Measurements from ENCODE around the gene PLRG1. TPM values are rescaled to one million over a fixed set of nuclear protein-coding genes. Genes with fewer than 3 reads are reported as not detected.

Gene PLRG1
- polyA plus RNA-seq, 1 donor: 55.3 TPM

DNA sequence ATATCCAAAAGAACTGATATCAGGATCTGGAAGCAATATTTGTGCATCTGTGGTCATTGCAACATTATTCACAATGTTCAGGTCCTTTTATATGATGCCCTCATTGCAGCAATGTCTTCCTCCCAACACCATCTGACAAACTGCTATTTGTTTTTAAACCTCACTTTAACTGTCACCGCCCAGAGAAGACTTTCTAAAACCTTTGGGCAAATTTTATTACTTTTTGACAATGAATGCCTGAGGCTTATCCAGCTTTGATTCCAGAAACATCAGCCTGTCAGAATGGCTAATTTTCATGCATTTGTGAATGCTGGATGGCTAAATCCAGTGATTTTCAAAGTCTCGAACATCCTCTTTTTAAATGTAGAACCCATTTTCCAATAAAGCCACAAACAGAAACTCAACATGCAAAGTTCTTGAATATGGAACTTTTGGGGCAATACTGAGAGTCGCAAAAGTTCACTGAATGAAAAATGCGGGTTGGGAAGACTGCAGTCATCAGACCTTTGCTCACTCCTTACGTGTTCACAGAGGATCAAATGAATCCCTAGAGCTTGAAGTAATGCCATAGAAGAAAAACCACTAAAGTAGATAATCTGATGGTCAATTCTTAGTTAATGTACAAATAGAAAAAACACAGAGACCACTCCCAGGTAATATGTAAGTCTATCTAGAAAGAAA, 23.1 kb upstream of the PLRG1 start:
- DNase-seq: no peak

- no peak for DNase-seq
These were observed 19.4 kb upstream of the PLRG1 start for GRCh38 chr4:154569584-154569983.

- DNase-seq: no peak
These were observed 18.8 kb upstream of the PLRG1 start for GRCh38 chr4:154569028-154569427.

DNA sequence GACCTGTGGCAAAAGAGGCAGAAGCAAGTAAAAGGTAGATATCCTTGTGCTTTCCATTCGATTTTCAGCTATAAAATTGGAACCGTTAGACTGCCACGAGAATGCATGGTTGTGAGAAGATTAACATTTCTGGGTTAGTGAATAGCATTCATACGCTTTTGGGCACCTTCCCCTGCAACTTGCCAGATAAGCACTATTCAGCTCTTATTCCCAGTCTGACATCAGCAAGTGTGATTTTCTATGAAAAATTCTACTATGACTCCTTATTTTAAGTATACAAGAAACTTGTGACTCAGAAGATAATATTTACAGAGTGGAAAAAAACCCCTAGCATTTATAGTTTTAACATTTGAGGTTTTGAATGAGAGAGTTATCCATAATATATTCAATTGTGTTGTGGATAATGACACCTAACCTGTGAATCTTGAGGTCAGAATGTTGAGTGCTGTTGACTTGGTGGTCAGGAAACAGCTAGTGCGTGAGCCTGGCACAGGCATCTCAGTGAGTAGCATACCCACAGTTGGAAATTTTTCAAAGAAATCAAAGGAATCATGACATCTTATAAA, 16.5 kb upstream of the PLRG1 start:
- no peak for DNase-seq

- no peak for DNase-seq
These were observed 15.5 kb upstream of the PLRG1 start for GRCh38 chr4:154565704-154566103.

DNA sequence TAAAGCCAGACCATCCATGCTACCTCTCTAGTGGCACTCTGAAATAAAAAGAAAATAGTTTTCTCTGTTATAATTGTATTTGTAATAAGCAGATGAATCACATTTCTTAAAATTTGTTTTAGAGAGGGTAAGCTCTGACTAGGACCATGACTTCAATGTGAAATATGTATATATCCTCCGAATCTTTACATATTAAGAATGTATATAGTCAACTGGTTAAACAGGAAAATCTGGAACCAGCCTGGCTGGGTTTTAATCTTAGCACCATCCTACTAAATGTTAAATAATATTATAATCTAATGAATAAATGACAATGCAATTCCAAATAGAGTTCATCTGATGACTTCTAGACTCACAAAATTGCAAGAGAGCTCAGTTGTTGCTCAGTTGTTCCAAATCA, 14.1 kb upstream of the PLRG1 start:
- no peak for DNase-seq

GRCh38 chr4:154562697-154563254, 12.6 kb upstream of the PLRG1 start, which contains the start of gene FGB:
TSS of gene FGB (plus strand) at chr4:154563011. CDS start at chr4:154563019, 8 bp downstream.
- DNase-seq: no peak

DNA sequence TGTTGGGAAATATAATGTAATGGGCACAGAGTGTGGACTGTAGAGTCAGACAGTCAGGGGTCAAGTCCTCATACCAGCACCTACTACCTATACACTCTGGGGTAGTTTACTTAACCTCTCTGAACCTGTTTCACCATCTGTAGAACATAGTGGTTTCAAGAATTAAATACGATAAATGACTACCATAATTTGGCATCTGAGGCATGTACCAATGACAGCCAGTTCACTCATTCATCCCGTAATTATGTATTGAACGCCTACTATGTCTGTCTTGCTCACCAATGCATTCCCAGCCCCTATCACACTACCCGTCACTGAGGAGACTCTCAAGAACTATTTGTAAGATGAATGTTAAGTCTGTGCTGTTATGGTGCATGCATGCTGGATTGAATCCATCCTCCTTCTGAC, 10.6 kb upstream of the PLRG1 start:
- DNase-seq: no peak

GRCh38 chr4:154560419-154560801, 10.2 kb upstream of the PLRG1 start:
- DNase-seq: no peak

DNA sequence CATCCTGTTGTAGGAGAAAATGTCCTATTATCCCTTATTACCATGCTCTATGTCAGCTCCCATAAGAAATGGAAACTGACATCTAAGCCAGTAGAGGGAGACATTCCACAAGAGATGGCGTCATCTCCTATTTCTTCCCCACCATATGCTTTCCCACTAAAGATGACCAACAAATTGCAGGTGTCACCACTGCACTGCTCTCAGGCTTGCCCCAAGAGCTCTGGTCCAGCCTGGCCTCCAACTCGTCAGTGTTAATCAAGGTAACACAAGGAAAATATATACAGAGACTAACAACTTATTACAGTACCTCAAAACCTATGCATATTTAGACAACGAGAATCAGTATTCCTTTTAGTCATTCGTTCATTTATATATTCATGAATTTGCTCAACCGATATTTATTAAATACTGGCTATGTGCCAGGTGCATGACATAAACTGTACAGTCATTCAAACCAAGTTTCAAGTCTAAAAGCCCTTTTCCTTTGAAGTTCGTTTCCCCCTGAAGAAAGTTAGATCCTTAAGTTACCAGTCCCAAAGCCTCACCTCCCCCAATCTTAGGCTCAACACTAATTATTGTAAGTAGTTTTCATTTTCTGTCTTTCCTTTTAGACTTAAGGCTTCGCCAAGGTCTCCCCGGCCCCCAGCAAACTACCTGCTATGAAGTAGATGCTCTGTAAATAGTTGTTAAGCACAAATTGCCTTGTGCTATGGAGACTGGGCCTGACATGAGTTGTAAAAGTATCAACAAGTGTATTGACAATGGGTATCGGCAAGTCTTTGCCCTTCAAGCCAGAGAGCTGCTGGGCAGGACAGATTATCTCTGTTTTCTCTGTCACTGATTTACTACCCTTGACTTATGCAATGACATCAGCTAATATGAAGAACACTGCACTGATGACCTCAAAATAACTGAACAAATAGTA, 9.6 kb upstream of the PLRG1 start:
- DNase-seq: no peak

GRCh38 chr4:154559141-154559493, 8.9 kb upstream of the PLRG1 start:
- DNase-seq: no peak

- peak; percentile 72 for DNase-seq
These were observed 1.9 kb upstream of the PLRG1 start for GRCh38 chr4:154551872-154552686.

- DNase-seq: no peak
These were observed 4.5 kb downstream of the PLRG1 start for GRCh38 chr4:154545689-154546088.

GRCh38 chr4:154542271-154542879, 7.8 kb downstream of the PLRG1 start:
- no peak for DNase-seq

GRCh38 chr4:154534296-154534695, 15.9 kb downstream of the PLRG1 start:
- no peak for DNase-seq

GRCh38 chr4:154529728-154530519, 20.3 kb downstream of the PLRG1 start:
- DNase-seq: peak; percentile 37

- no peak for DNase-seq
These were observed 21.3 kb downstream of the PLRG1 start for GRCh38 chr4:154528869-154529268.

GRCh38 chr4:154527308-154527707, 22.9 kb downstream of the PLRG1 start:
- no peak for DNase-seq

- no peak for DNase-seq
These were observed 24.0 kb downstream of the PLRG1 start for GRCh38 chr4:154526151-154526550.

- no peak for DNase-seq
These were observed 28.6 kb downstream of the PLRG1 start for GRCh38 chr4:154521607-154522006.

- DNase-seq: no peak
These were observed 31.0 kb downstream of the PLRG1 start for GRCh38 chr4:154519214-154519613.

Measured in hindlimb muscle (tissue), 1 donor.